Fibroblast of villous mesenchyme (primary cell): ENCODE results near the gene MYMK. TPM values are rescaled to one million over a fixed set of nuclear protein-coding genes. Genes with fewer than 3 reads are reported as not detected.

Experiments
- DNase-seq: peaks from one replicate; pipeline ENCODE4 v3.0.0-alpha.2; 2010; ENCODE audit warnings: low read depth
- H3K4me3 ChIP-seq: 2 replicates; pipeline ENCODE4 v1.5.1; 2011; ENCODE audit warnings: low read depth, mild to moderate bottlenecking, low read length
- CTCF ChIP-seq: IDR thresholded peaks from 2 replicates; pipeline ENCODE4 v1.5.1; 2012; ENCODE audit warnings: low read depth, mild to moderate bottlenecking, low read length; ENCODE audit not compliant: insufficient read depth
- total RNA-seq: library from RNA; depleted of rRNA; stranded (reverse); fragments of >200 nt; gene quantifications from 2 replicates; pipeline ENCODE4 v1.2.3, GENCODE V29; 2012

Gene MYMK
- total RNA-seq, result not detected in 2 replicates

GRCh38 chr9:133524679-133525228, at the start of gene MYMK:
Gene MYMK, minus strand, starts transcription at chr9:133524959. Its CDS starts 115 bp downstream, at chr9:133524844.
- H3K4me3 ChIP-seq, result no peak within 1 kb of the TSS
- no peak for TF ChIP-seq CTCF
- DNase-seq, result no peak

GRCh38 chr9:133573791-133574515, 49.2 kb upstream of the MYMK start:
- no peak for TF ChIP-seq CTCF
- H3K4me3 ChIP-seq, result no peak overlapping the region
- DNase-seq, result no peak

- no peak for TF ChIP-seq CTCF
- peak; percentile 27 for DNase-seq
- H3K4me3 ChIP-seq, result no peak overlapping the region
Measured at GRCh38 chr9:133572821-133573361, 48.1 kb upstream of the MYMK start.

GRCh38 chr9:133571896-133572595, 47.3 kb upstream of the MYMK start:
- DNase-seq, result no peak
- no peak for TF ChIP-seq CTCF
- H3K4me3 ChIP-seq, result no peak overlapping the region

GRCh38 chr9:133571391-133571890, 46.7 kb upstream of the MYMK start:
- no peak overlapping the region for H3K4me3 ChIP-seq
- DNase-seq, result no peak
- no peak for TF ChIP-seq CTCF

GRCh38 chr9:133570691-133571080, 45.9 kb upstream of the MYMK start:
- TF ChIP-seq CTCF, result no peak
- DNase-seq, result no peak
- no peak overlapping the region for H3K4me3 ChIP-seq
